ENCODE results near the gene UTF1.

DNA sequence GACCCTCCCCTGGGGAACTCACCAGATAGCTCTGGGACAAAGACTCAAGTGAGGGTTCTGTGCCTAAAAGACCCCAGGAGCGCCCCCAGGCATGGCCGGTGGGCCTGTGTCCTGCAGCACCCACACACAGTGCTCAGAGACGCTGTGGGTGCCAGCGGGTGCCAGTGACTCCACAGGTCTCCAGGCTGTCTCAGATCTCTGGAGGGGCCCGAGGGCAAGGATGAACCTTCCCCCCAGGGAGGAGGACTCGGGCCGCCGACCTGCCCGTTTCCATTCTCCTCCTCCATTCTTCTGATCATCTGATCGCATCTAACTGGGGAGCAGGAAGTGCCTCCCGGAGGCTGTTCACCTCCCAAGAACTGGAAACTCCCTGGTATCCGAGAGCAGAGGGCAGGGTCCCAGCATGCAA, 45.7 kb downstream of the UTF1 start:
- TF ChIP-seq, protein P1, sequence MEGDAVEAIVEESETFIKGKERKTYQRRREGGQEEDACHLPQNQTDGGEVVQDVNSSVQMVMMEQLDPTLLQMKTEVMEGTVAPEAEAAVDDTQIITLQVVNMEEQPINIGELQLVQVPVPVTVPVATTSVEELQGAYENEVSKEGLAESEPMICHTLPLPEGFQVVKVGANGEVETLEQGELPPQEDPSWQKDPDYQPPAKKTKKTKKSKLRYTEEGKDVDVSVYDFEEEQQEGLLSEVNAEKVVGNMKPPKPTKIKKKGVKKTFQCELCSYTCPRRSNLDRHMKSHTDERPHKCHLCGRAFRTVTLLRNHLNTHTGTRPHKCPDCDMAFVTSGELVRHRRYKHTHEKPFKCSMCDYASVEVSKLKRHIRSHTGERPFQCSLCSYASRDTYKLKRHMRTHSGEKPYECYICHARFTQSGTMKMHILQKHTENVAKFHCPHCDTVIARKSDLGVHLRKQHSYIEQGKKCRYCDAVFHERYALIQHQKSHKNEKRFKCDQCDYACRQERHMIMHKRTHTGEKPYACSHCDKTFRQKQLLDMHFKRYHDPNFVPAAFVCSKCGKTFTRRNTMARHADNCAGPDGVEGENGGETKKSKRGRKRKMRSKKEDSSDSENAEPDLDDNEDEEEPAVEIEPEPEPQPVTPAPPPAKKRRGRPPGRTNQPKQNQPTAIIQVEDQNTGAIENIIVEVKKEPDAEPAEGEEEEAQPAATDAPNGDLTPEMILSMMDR (IDR thresholded peaks at IDR 0.05), result no peak
- TF ChIP-seq POLR2A (IDR thresholded peaks at IDR 0.05), result no peak
